Uterus (tissue), 4 donors: ENCODE results near the gene RBM7. TPM values are rescaled to one million over a fixed set of nuclear protein-coding genes. Genes with fewer than 3 reads are reported as not detected.

Source experiments
- DNase-seq, 2 donors: peaks; one replicate each; pipeline ENCODE4 v3.0.0-alpha.2; 2019 to 2020
- H3K27ac ChIP-seq, 2 donors: fragments of 200-600 bp; sonication (generic); 1 replicate in 1 of 2; 2 replicates in 1 of 2; pipeline ENCODE4 v1.5.1; 2016 to 2018
- H3K27me3 ChIP-seq, 2 donors: fragments of 200-600 bp; sonication (generic); one replicate each; pipeline ENCODE4 v1.5.1; 2018 to 2019; ENCODE audit warnings: control low read depth in 1 of 2
- H3K36me3 ChIP-seq, 2 donors: fragments of 200-600 bp; sonication (generic); one replicate each; pipeline ENCODE4 v1.5.1; 2019; ENCODE audit warnings: control low read depth in 1 of 2
- H3K4me1 ChIP-seq, 2 donors: fragments of 200-600 bp; sonication (generic); one replicate each; pipeline ENCODE4 v1.5.1; 2018 to 2019; ENCODE audit warnings: control low read depth in 1 of 2
- H3K4me3 ChIP-seq, 2 donors: fragments of 200-600 bp; sonication (generic); 1 replicate in 1 of 2; 2 replicates in 1 of 2; pipeline ENCODE4 v1.5.1; 2018 to 2019; ENCODE audit warnings: mild to moderate bottlenecking in 1 of 2
- H3K9me3 ChIP-seq, 2 donors: fragments of 200-600 bp; sonication (generic); one replicate each; pipeline ENCODE4 v1.5.1; 2019; ENCODE audit warnings: control low read depth in 1 of 2
- POLR2A ChIP-seq, 2 donors: fragments of 450-650 bp; IDR thresholded peaks; one replicate each; pipeline ENCODE4 v1.6.1; 2016; ENCODE audit warnings: antibody characterized with exemption in 2 of 2, mild to moderate bottlenecking in 1 of 2, moderate library complexity in 1 of 2
- intact Hi-C: fragments of 100-400 bp; cut with DNase I; formaldehyde crosslinking; loops from one replicate; pipeline ENCODE4 v1.15.1; 2023; ENCODE audit warnings: low total_unique reads
- total RNA-seq, 4 donors: library from RNA; depleted of rRNA in 3 of 4; stranded (reverse); fragments of >200 nt in 3 of 4; gene quantifications; one replicate each; pipeline versions ENCODE4 v1.1.0 to v1.2.4, GENCODE V29; 2014 to 2023
- TF ChIP-seq, protein P1 (sequence below), 4 experiments: fragments of 200-600 bp in 2 of 4; fragments of 450-650 bp in 2 of 4; sonication (generic) in 2 of 4; IDR thresholded peaks; one replicate each; pipeline ENCODE4 v1.5.1; 2016 to 2019; ENCODE audit warnings: antibody characterized with exemption in 4 of 4, mild to moderate bottlenecking in 2 of 4, moderate library complexity in 1 of 4
- donor health status: DM: yes; HTN: yes; CAD: no.

The RBM7 gene
- total RNA-seq, 4 donors from 2014 or later: 12.8 to 107 (median 44.1) TPM

DNA sequence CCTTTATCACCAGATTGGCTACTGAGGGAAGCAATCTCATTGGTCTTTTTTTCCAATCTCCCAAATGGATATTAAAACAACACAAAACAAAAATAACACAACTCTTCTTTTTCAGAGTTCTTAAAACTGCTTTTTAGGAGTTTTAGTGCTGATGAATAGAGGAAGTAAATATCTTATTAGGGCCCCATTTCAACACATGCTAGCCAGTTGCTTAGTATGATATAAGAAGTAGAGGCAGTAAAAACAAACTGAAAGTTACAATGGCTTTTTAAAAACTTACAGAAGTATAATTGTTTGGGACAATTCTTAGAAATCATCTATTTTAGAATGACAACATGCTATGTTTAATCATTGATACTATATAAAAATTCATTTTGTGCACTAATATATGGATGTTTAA, 3.5 kb upstream of the RBM7 start:
- Histone ChIP-seq H3K9me3 (no peaks in the 10 kb centered on the region), H3K4me3 (no peak overlapping the region), H3K36me3 (no peaks in the 10 kb centered on the region), H3K27me3 (no peaks in the 10 kb centered on the region), H3K27ac (no peak overlapping the region), H3K4me1 (peaks cover 0 to 9% of the 10 kb centered on the region in 2 donors)
- DNase-seq: no peak
- intact Hi-C loops: no loop called here
- no peak for TF ChIP-seq POLR2A (IDR thresholded peaks at IDR 0.05)
- TF ChIP-seq, protein P1, sequence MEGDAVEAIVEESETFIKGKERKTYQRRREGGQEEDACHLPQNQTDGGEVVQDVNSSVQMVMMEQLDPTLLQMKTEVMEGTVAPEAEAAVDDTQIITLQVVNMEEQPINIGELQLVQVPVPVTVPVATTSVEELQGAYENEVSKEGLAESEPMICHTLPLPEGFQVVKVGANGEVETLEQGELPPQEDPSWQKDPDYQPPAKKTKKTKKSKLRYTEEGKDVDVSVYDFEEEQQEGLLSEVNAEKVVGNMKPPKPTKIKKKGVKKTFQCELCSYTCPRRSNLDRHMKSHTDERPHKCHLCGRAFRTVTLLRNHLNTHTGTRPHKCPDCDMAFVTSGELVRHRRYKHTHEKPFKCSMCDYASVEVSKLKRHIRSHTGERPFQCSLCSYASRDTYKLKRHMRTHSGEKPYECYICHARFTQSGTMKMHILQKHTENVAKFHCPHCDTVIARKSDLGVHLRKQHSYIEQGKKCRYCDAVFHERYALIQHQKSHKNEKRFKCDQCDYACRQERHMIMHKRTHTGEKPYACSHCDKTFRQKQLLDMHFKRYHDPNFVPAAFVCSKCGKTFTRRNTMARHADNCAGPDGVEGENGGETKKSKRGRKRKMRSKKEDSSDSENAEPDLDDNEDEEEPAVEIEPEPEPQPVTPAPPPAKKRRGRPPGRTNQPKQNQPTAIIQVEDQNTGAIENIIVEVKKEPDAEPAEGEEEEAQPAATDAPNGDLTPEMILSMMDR (IDR thresholded peaks at IDR 0.05): no peak

DNA sequence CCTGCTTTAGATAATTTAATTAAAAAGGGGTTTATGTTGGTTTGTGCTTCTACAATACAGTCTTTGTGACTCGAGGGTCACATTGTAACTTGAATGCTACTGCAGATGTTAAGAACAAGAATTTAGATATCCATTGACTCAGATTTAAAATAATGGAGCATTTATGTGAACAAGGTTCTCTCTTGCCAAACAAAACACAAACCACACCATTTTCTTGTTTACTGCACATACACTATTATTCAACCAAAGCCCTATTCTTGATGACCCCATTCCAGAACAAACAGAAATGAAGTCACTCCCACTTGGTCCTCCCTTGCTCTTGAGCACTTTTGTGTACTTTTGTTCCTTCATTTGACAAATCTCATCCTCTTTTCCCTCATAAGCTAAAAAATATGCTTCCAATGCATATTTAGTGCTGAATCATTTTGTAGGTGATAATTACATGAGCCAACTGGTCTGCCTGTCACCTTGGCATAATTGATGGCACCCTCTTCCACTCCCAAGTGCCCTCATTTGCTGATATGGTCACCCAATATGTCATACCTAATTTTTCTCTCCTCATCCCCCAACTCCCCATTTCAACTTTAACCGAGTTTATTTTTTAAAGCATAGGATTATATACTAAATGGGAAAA, 3.0 kb upstream of the RBM7 start:
- H3K9me3 ChIP-seq: no peaks in the 10 kb centered on the region
- H3K27ac ChIP-seq: no peak overlapping the region
- H3K27me3 ChIP-seq: no peaks in the 10 kb centered on the region
- no peak for TF ChIP-seq POLR2A (IDR thresholded peaks at IDR 0.05)
- TF ChIP-seq, protein P1 (IDR thresholded peaks at IDR 0.05): no peak
- H3K4me1 ChIP-seq: peaks cover 0 to 9% of the 10 kb centered on the region in 2 donors
- intact Hi-C loops: no loop called here
- no peak for DNase-seq
- no peaks in the 10 kb centered on the region for H3K36me3 ChIP-seq
- H3K4me3 ChIP-seq: no peak overlapping the region

DNA sequence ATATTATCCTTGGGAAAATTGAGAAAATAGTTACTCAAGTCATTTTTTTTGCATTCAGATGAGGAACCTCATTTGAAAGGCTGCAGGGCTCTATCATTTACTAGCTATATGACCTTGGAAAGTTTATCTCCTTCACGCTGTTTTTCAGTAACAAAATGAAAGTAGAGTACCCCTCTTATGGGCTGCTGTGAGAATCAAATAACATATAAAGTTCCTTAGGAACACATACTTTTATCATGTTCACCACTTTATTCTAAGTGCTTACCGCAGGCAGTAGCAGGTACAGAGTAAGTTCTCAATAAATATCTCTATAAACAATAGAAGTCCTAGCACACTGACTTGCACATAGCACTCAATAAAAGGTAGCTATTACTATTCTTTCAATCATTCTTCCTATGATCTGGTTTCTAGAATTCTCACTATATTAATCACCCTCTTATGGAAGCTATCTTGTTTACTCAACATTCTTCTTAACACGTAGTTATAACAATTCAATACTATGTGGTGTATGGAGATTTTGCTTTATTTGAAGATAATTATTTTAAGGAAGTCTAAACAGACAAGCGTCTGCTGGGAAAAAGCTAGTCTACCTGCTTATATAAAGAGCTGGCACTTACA, 2.1 kb upstream of the RBM7 start:
- DNase-seq: no peak
- no peaks in the 10 kb centered on the region for H3K36me3 ChIP-seq
- TF ChIP-seq POLR2A (IDR thresholded peaks at IDR 0.05): no peak
- TF ChIP-seq, protein P1 (IDR thresholded peaks at IDR 0.05): no peak
- peaks cover 0 to 9% of the 10 kb centered on the region in 2 donors for H3K4me1 ChIP-seq
- H3K9me3 ChIP-seq: no peaks in the 10 kb centered on the region
- peak overlapping the region in 1 of 2 donors; percentile 98 for H3K27ac ChIP-seq
- no peaks in the 10 kb centered on the region for H3K27me3 ChIP-seq
- intact Hi-C loops: no loop called here
- no peak overlapping the region for H3K4me3 ChIP-seq

DNA sequence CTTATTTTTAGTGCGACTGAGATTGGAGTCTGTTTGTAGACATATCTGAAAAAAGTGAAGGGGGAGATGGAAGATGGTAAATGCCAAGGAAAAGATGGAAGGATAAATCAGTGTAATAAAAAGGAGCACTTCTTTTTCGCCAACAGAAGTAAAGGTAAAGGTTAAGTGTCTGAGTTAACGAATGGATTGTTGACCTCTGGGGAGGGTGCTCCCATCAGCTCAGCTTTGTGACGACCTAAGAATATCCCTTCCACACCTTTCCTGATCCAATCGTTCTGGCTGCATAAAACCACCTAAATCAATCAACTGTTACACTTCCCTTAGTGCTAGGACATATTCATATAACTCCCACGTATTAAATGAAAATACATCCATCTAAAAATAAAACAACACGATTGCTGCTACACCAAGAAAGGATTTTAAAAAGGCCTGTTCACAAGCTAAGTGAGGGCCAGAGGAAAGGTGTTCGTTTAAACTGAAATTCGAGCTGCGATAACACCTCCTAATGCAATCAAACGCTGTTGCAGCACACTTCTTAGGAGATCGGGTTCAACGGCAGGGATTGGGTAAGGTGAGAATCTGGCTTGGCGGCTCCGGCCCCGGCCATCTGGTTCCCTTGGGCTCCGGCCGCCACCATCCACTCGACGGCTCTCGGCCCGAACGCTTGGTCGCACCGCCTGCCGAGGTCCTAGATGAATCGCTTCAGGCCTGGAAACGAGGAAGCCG, 813 bp upstream of the RBM7 start:
- no peaks in the 10 kb centered on the region for H3K36me3 ChIP-seq
- no peak for DNase-seq
- intact Hi-C loops: no loop called here
- no peak for TF ChIP-seq POLR2A (IDR thresholded peaks at IDR 0.05)
- TF ChIP-seq, protein P1 (IDR thresholded peaks at IDR 0.05): no peak
- no peaks in the 10 kb centered on the region for H3K9me3 ChIP-seq
- H3K4me1 ChIP-seq: peaks cover 0 to 9% of the 10 kb centered on the region in 2 donors
- H3K4me3 ChIP-seq: peak overlapping the region; percentile 80 to 84
- H3K27ac ChIP-seq: peak overlapping the region; percentile 97 to 98
- H3K27me3 ChIP-seq: no peaks in the 10 kb centered on the region

DNA sequence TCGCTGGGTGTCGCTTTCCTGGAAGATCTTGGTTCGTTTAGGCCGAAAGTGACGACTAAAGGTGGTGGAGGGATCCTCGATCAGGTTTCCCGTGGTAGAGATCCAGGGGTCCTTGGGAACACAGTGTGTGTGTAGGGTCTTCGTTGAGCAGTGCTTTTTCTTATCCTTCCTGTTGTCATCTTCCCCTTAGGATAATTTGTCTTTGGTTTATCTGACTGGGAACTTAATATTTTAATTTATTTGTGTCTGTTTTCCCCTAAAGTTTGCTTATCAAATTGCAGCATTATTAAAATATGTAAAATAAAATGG, 403 bp downstream of the RBM7 start:
- Histone ChIP-seq H3K9me3 (no peaks in the 10 kb centered on the region), H3K4me3 (peak overlapping the region; percentile 80 to 84), H3K27me3 (no peaks in the 10 kb centered on the region), H3K27ac (peak overlapping the region; percentile 97 to 98), H3K4me1 (peaks cover 0 to 18% of the 10 kb centered on the region in 2 donors), H3K36me3 (no peaks in the 10 kb centered on the region)
- intact Hi-C loops: no loop called here
- no peak for DNase-seq
- no peak for TF ChIP-seq POLR2A (IDR thresholded peaks at IDR 0.05)
- TF ChIP-seq, protein P1 (IDR thresholded peaks at IDR 0.05): no peak
